Suppressor macrophage (primary cell): Measurements from ENCODE around the gene HOXD11.
A peak's percentile ranks its signal among the peaks of the same experiment; 100 is the strongest.

Experiments
- DNase-seq, 4 experiments: peaks; one replicate each; pipeline ENCODE4 v3.0.0-alpha.2; 2020 to 2022
- total RNA-seq, 17 experiments: gene quantifications; one replicate each; lab custom pipeline; 2026; ENCODE audit warnings: mixed read lengths in 6 of 17, inconsistent platforms in 3 of 17; lab: John Stamatoyannopoulos, UW

HOXD11 gene
- total RNA-seq = 0 to 0.77 (median 0) reads per million in 17 experiments

DNA sequence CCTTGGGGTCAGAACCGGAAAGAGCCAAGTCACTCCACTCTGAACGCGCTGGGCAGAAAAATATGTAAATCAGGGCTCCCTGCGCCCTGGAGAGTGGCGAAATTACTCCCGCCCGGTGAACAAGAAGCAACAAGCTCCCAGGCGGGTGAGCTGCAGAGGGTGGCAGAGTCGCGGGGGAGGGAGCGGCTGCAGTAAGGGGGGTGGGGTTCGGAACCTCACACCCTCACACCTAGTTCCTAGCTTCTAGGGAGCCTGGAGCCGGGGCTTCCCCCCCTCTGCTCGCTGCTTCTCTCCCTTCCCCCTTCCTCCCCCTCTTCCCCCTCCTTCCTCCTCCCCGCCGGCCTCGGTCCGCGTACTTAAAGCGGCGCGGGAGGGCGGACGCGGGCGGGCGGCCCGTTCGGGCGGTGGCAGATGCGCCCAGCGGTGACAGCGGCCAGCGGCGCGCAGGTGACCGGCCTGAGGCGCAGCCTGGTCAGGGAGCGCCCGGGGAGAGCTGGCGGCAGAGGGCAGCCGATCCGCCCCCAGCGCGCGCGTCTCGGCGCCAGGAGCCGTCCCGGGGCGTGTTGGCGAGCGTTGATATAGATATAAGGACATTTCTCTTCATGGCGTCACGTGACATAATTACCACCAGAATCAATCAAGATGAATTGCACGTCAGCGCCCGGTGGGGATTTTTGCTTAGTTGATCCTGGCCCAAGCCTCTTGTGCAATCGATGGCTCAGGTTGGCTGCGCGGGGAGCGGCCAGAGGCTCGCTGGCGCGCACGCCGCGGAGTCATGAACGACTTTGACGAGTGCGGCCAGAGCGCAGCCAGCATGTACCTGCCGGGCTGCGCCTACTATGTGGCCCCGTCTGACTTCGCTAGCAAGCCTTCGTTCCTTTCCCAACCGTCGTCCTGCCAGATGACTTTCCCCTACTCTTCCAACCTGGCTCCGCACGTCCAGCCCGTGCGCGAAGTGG is at the start of gene HOXD11:
HOXD11 (plus strand) TSS at position 700 of the 959 bp plus-strand sequence; CDS start at position 776, 76 bp downstream.
- DNase-seq = peak in 1 of 4 experiments; percentile 22

- no peak for DNase-seq
Observed at GRCh38 chr2:176063958-176064357, 43.1 kb upstream of the HOXD11 start.

- no peak for DNase-seq
Observed at GRCh38 chr2:176066645-176067588, 40.2 kb upstream of the HOXD11 start.

DNA sequence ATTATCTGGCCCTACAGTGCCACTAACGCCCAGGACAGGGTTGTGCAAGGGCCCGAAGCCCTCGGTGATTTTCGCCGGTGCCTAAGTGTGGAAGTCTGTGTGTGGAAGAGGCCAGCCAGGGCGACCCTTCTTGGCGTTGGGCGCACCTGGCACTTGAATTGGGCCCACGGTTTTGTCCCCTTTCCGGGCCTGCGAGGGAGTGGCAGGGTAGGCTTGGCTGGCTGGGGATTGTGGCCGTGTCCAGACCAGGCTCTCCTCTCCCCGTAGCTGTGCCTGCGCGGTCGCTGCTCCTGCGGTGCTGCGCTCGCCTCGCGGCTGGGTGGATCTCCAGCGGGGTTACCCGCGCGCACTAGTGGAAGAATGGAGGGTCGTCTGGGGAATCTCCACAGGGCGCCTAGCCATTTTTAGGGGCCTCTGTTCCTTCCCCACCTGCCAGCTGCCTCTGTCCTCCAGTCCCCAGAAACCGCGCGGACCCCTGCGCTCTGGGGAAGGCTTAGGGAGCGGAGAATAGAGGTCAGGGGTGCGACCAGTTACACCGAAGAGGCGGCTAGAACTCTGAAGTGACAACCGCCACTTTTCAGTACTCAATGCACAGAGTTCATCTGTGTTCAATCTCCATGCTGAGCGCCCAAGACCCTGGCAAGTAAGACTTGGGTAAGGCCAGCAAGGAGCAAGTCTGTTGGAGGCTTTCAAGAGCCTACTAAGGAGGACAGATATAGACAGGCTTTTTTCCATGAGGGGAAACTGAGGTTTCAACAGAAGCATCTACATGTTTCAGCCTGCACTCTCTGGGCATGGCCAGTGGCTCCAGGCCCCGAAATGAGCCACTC is 39.3 kb upstream of the HOXD11 start:
- DNase-seq = no peak

GRCh38 chr2:176068419-176068832 is 38.7 kb upstream of the HOXD11 start:
- no peak for DNase-seq

DNA sequence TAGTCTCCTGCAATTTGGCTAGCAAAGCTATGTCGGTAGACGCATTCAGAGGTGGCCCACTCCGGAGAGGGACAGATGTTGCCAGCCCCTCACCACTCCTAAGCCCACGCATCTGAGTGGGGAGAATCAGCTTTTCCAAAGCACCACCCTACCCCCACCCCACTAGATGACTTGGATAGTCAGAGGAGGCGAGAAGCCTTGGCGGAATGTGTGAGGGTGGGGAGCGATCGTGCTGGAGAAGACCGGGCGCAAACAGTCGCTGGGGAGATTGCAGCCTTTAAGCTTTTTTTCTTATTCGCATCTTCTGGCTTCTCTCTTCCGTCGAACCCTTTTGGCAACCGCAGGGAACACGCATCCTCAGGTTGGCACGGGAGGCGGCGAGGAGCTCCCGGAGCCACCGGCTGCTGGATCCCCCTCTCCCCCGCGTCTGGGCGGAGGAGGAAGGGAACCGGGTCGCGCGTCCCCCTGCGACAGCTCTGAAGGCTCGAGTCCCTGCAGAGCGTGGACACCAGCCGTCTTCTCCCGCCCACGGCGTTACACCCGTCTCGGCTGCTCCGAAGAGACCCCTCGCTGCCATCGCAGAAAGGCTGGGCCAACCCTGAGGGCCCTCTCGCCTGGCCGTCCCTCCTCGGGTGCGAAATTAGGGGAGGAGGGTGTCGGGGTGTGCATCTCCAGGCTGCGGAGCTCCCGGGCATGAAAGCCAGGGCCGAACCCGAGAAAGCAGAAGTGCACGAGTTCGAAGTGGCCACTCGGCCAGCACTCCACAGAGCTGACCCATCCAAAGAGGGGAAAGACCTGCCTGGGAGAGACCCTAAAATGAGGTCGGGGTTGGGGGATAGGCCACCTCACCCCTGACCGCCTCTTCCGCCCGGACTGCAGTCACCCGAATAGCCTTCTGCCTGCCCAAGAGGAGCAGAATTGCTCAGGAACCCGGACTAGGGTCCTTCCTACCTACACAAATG is 35.5 kb upstream of the HOXD11 start:
- DNase-seq = no peak

GRCh38 chr2:176072292-176072669 is 34.8 kb upstream of the HOXD11 start:
- DNase-seq = no peak

DNA sequence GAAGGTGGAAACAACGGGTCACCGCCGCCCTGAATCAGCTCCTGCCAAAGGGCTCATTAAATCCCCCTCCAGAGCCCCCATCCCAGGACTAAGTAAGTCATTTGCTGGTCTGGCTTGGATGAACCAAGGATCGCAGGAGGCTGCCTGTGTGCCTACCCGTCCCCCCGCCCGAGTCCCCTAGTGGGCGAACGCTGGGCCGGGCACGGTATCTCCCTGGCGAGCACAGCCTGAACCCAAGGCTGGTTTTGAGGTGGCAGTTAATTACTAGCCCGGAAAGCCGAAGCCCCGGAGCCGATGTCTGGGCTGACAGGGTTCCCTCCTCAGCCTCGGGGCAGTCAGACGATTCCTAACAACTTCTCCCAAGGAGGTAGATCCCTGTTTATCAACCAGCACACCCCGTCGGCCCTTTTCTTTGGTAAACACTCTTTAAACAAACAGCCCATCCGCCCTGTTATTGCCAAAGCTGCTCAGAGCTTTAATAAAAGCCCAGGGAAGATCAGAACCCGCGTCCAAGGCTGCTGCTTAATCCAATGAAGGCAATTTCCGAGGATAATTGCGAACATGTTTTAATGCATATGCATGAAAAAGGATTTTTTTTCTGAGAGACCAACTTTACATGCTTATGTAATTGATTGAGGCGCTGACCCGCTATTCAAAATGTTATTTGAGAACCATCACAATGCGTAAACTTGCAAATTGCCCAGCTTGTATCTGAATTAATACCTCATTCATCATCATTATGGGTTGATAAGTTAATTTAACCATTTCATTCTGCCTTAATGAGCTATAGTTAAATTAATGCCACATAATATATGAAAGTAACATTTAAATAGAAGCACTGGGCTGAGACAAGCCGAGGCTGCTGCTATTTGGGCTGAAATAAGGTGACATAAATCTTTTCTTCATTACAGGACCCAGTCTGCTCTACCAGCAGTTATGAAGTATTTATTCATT is 33.9 kb upstream of the HOXD11 start:
- no peak for DNase-seq

- no peak for DNase-seq
Observed at GRCh38 chr2:176074919-176075425, 32.1 kb upstream of the HOXD11 start.

DNA sequence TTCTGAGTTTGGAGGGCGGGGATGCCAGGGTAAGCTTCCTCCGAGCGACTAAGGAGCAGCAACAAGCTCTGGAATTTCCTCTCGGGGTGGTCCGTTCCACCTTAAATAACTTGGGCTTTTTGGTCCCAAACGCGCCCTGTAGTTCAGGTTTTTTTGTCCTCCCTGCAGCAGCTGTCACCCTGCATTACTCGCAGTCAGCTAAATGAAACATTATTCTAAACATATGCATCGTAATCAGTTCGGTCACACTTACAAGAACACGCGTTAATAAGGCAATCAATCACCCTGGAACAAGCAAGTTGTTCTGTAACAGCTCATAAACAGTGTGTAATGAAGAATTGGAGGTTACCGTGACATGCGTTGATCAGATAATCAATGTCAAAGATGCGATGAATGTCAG is 31.6 kb upstream of the HOXD11 start:
- no peak for DNase-seq

GRCh38 chr2:176076063-176076462 is 31.0 kb upstream of the HOXD11 start:
- no peak for DNase-seq

- no peak for DNase-seq
Observed at GRCh38 chr2:176076796-176077195, 30.3 kb upstream of the HOXD11 start.

GRCh38 chr2:176078541-176079284 is 28.4 kb upstream of the HOXD11 start:
- no peak for DNase-seq

- DNase-seq = no peak
Observed at GRCh38 chr2:176079285-176079830, 27.7 kb upstream of the HOXD11 start.

DNA sequence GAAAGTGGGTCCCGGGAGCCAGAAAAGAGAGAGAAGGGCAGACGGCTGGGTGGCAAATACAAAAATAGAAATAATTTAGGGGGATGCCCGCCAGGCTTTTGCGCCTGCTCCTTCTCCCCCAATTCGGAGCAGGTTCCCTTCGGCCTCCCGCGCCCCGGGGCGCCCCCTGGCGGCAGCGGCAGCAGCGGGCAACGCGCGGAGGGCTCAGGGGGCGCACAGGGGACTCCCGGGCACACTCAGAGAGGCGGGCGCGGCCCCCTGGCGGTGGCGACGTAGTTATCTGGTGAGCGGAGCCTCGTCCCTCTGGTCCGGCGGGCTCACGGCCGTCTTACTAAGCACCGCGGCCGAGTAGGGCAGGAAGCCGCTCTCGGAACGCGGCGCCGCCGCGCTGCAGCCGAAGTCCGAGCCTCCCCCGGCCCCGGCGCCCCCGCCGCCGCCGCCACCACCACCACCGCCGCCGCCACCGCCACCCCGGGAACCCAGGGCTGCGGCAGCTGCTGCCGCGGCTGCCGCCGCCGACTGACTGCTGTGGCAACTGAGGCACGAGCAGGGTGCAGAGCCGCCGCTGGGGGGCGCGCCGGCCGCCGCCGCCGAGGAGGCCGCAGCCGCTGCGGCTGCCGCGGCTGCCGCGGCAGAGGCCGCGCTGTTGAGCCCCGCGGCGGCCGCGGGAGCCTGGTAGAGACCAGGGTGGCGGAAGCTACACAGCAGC is 27.1 kb upstream of the HOXD11 start:
- DNase-seq = peak in 3 of 4 experiments; percentile 33 to 69 (median 46)

DNA sequence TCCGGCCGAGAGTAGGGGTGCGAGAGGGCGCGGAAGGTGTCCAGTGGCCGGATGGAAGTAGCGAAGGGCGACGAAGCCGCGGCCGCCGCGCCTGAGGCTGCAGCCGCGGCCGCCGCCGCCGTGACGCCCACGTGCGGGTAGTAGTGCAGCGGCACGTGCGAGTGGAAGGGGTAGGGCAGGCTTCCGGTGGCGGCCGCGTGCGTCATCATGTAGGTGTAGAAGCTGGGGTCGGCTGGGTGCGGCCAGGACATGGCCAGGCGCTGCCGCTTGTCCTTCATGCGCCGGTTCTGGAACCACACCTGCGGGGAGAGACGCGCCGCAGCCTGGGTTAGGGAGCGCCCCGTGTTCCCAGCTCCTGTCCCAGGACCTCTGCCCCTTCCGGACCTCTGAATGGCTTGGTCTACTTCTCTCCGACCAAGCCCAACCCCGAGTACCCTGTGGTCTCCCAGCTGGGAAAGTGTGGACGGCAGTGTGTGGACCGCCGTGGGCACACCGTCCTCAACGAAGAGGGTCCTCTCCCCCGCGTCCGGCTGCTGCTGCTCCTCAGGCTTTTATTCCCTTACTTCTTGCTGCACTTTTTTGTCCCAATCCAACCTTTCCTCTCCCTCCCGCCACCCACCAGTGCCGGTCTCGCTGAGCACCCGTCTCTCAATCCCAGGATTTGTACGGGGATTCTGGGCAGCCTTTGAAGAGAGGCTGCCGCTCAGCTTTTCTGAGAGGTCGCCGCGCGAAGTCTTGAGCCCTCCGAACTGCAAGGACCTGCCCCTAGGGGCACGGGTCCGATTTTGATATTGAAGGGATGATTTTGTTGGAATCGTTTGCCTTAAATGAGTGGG is 26.3 kb upstream of the HOXD11 start:
- DNase-seq = peak in 1 of 4 experiments; percentile 16

GRCh38 chr2:176081376-176081836 is 25.7 kb upstream of the HOXD11 start:
- DNase-seq = no peak
